Eye (tissue), 1 donor: ENCODE measurements around the gene SFXN2.
"Not testable (repeated sequence)": the region's sequence is repeated elsewhere in the genome, so short reads cannot be mapped to it uniquely, and the experiment has no call there.

Source experiments
- DNase-seq: peaks from one replicate; pipeline ENCODE4 v3.0.0-alpha.2; 2015

The SFXN2 gene

GRCh38 chr10:102681696-102682095, 32.7 kb upstream of the SFXN2 start:
- no peak for DNase-seq

GRCh38 chr10:102682416-102682815, 32.0 kb upstream of the SFXN2 start:
- DNase-seq = no peak

GRCh38 chr10:102682981-102683380, 31.5 kb upstream of the SFXN2 start:
- no peak for DNase-seq

GRCh38 chr10:102683736-102684135, 30.7 kb upstream of the SFXN2 start:
- no peak for DNase-seq

- no peak for DNase-seq
These were observed 23.0 kb upstream of the SFXN2 start for GRCh38 chr10:102691285-102692066.

- not testable (repeated sequence) for DNase-seq
These were observed 19.0 kb upstream of the SFXN2 start for GRCh38 chr10:102695401-102695800.

- DNase-seq = no peak
These were observed 17.7 kb upstream of the SFXN2 start for GRCh38 chr10:102696736-102697135.

- no peak for DNase-seq
These were observed 15.5 kb upstream of the SFXN2 start for GRCh38 chr10:102698894-102699293.

GRCh38 chr10:102701272-102701671, 13.2 kb upstream of the SFXN2 start:
- DNase-seq = no peak

- no peak for DNase-seq
These were observed 12.6 kb upstream of the SFXN2 start for GRCh38 chr10:102701796-102702195.

- DNase-seq = no peak
These were observed 11.7 kb upstream of the SFXN2 start for GRCh38 chr10:102702742-102703141.

- DNase-seq = no peak
These were observed 9.5 kb upstream of the SFXN2 start for GRCh38 chr10:102704915-102705314.

GRCh38 chr10:102705531-102705930, 8.9 kb upstream of the SFXN2 start:
- DNase-seq = no peak

GRCh38 chr10:102710609-102711008, 3.8 kb upstream of the SFXN2 start:
- DNase-seq = no peak

GRCh38 chr10:102712089-102712488, 2.3 kb upstream of the SFXN2 start:
- DNase-seq = no peak

GRCh38 chr10:102712843-102713538, 1.4 kb upstream of the SFXN2 start:
- DNase-seq = peak; percentile 80

GRCh38 chr10:102713539-102713813, 960 bp upstream of the SFXN2 start:
- no peak for DNase-seq

- peak; percentile 98 for DNase-seq
These were observed 419 bp upstream of the SFXN2 start, which contains the start of gene ARL3 for GRCh38 chr10:102713814-102714620. TSS of gene ARL3 (minus strand) at chr10:102714397. CDS start at chr10:102714275, 122 bp downstream.

- DNase-seq = no peak
These were observed 1.4 kb downstream of the SFXN2 start for GRCh38 chr10:102715880-102716279.

GRCh38 chr10:102716900-102717565, 2.6 kb downstream of the SFXN2 start:
- not testable (repeated sequence) for DNase-seq

- DNase-seq = peak; percentile 51
These were observed 3.8 kb downstream of the SFXN2 start for GRCh38 chr10:102718220-102718619.

GRCh38 chr10:102720337-102720736, 5.9 kb downstream of the SFXN2 start:
- no peak for DNase-seq

GRCh38 chr10:102720775-102721301, 6.4 kb downstream of the SFXN2 start:
- DNase-seq = no peak
